Stimulated activated CD4-positive, alpha-beta T cell treated with anti-CD3 and anti-CD28 coated beads, Interleukin-1b, Interleukin-23, amount 100 ng/mL, for 24 hours (primary cell): ENCODE data around the gene RPP38.

Source experiments
- DNase-seq, 4 experiments: peaks; one replicate each; pipeline ENCODE4 v3.0.0-alpha.2; 2020; ENCODE audit warnings: low read depth in 4 of 4, low spot score in 1 of 4

RPP38 gene

DNA sequence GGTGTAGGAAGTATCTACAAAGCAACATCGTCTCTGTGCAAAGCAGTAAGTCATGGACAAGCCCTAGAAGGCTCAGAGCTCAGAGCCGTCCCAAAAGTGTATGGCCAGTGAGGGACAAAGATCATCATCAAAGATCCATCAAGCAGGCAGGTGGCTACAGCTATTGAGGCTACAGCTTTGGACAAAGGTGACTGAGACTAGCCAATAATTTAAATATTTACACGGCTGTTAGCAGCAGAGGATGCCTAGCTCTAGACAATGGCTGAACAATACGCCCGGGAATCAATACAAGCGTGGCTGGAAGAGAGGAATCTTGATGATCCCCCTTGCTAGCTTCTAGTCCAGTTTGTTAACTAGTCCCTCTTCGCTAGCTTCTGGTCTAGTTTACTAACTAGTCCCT lies 53.4 kb downstream of the RPP38 start:
- no peak for DNase-seq

DNA sequence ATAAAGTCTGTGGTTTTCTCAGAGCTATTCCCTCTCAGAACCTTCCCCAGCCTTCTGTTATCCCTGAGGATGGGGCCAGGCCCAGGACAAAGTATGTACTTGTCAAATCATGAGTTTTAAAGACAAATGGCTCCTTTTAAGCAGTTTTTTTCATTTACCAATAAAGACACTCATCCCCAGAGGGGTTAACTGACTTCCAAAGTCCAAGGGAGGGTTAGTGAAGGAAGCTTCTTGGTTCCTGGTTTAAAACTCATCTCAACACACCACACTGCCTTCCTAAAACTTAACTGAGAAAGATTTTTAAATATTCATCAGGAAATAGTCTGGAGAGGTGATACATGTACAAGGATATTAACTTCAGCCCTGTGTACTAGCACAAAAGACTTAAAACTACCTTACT lies 55.4 kb downstream of the RPP38 start:
- no peak for DNase-seq
